ENCODE measurements around the gene IVNS1ABP. TPM values are rescaled to one million over a fixed set of nuclear protein-coding genes. Genes with fewer than 3 reads are reported as not detected.

Gene IVNS1ABP
- total and polyA plus RNA-seq, 2 of the 13 experiments (the other 11 are each of a cell fraction or from before 2014, with no cell fraction given), result 49.1 to 51.7 TPM

DNA sequence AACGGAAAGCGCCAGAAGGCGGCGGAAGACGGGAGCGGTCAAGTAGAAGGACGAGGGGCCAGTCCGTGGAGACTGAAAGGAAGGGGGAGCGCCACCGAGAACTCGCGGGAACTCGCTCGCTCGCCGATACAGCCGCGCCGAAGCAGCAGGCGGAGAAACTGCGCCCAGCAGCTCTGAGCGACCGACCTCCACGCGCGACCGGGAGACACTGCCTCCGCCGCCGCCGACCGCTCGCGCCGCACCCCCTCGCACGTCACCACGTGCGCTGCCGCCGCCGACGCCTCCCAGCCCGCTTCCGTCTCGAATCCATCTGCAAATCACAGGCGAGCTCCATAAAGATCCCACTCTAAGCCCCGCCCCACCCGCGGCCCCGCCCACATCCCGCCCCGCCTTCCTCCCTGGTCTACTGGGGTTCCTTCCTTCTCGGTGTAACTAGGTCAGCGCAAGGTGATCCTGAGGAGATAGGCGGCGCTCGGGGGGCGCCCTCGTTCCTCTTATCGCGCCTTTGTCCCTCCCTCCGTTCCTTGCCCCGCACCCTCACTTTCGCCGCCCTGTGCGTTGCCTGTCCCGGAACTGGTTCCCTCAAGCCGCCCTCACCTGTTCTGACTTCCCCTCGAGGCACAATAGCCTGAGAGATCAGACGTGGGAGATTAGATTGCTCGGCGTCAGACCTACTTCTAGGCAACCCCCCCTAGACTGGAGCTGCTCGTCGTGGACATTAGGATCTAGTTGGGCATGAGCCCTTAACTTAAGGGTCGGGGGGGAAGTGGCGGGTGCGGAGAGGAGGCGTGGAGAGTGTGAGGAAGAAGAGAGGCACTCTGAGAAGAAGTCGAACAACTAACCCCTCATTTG, at the start of gene IVNS1ABP (continued):
- peak; percentile 83; the same call in 1 of the 2 replicates for TF ChIP-seq TSC22D2 (CRISPR knock-in tag; IDR thresholded peaks at IDR 0.05; ENCODE audit: borderline replicate concordance)
- no peak; the same call in 1 of the 2 replicates for TF ChIP-seq ZSCAN25 (CRISPR knock-in tag; IDR thresholded peaks at IDR 0.05)
- TF ChIP-seq ZNF33B (CRISPR knock-in tag; IDR thresholded peaks at IDR 0.05), result no peak
- TF ChIP-seq ZFP36L2 (CRISPR knock-in tag; IDR thresholded peaks at IDR 0.05), result no peak
- no peak for TF ChIP-seq ZHX2 (IDR thresholded peaks at IDR 0.05; ENCODE audit: low read depth)
- TF ChIP-seq ZHX2 (CRISPR knock-in tag; IDR thresholded peaks at IDR 0.05; ENCODE audit: borderline replicate concordance), result no peak
- TF ChIP-seq KDM2A (CRISPR knock-in tag; IDR thresholded peaks at IDR 0.05; ENCODE audit: borderline replicate concordance, low read depth), result peak; percentile 78; the same call in 1 of the 2 replicates
- TF ChIP-seq, protein P1, sequence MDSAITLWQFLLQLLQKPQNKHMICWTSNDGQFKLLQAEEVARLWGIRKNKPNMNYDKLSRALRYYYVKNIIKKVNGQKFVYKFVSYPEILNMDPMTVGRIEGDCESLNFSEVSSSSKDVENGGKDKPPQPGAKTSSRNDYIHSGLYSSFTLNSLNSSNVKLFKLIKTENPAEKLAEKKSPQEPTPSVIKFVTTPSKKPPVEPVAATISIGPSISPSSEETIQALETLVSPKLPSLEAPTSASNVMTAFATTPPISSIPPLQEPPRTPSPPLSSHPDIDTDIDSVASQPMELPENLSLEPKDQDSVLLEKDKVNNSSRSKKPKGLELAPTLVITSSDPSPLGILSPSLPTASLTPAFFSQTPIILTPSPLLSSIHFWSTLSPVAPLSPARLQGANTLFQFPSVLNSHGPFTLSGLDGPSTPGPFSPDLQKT (CRISPR knock-in tag; IDR thresholded peaks at IDR 0.05; ENCODE audit: borderline replicate concordance), result no peak
- no peak for TF ChIP-seq ZBTB46 (CRISPR knock-in tag; IDR thresholded peaks at IDR 0.05; ENCODE audit: borderline replicate concordance)
- TF ChIP-seq PHF5A (CRISPR knock-in tag; IDR thresholded peaks at IDR 0.05; ENCODE audit: low read depth, unreplicated experiment), result peak; percentile 16
- TF ChIP-seq SP2 (CRISPR knock-in tag; IDR thresholded peaks at IDR 0.05), result peak; percentile 78
- no peak for TF ChIP-seq ZNF101 (CRISPR knock-in tag; IDR thresholded peaks at IDR 0.05; ENCODE audit: borderline replicate concordance, low read depth)
- no peak for TF ChIP-seq SP4 (CRISPR knock-in tag; IDR thresholded peaks at IDR 0.05)
- TF ChIP-seq WIZ (CRISPR knock-in tag; IDR thresholded peaks at IDR 0.05), result no peak
- TF ChIP-seq ZNF260 (CRISPR knock-in tag; IDR thresholded peaks at IDR 0.05; ENCODE audit: borderline replicate concordance, low read depth), result no peak

Data from HepG2 (cell line).